GM23248 (cell line): ENCODE results near the gene PDK4. TPM values are rescaled to one million over a fixed set of nuclear protein-coding genes. Genes with fewer than 3 reads are reported as not detected.

Experiments
- DNase-seq: peaks from one replicate; pipeline ENCODE4 v3.0.0-alpha.2; 2015
- H2AFZ ChIP-seq: fragments of 200-600 bp; sonication (generic); 2 replicates; pipeline ENCODE4 v1.6.1; 2016; ENCODE audit warnings: antibody characterized with exemption
- H3F3A ChIP-seq: fragments of 200-600 bp; sonication (generic); 2 replicates; pipeline ENCODE4 v1.6.1; 2016; ENCODE audit warnings: mild to moderate bottlenecking, antibody characterized with exemption, mixed run types; ENCODE audit not compliant: insufficient read depth
- H3K27ac ChIP-seq: fragments of 200-600 bp; sonication (generic); 2 replicates; pipeline ENCODE4 v1.5.1; 2016; ENCODE audit warnings: mild to moderate bottlenecking
- H3K27me3 ChIP-seq: fragments of 200-600 bp; sonication (generic); replicated peaks from 2 replicates; pipeline ENCODE4 v1.6.1; 2016; ENCODE audit warnings: mild to moderate bottlenecking; ENCODE audit not compliant: insufficient read depth
- H3K36me3 ChIP-seq: fragments of 200-600 bp; sonication (generic); 2 replicates; pipeline ENCODE4 v1.6.1; 2016; ENCODE audit warnings: low read depth, mild to moderate bottlenecking
- H3K4me1 ChIP-seq: fragments of 200-600 bp; sonication (generic); 2 replicates; pipeline ENCODE4 v1.6.1; 2016; ENCODE audit warnings: mild to moderate bottlenecking; ENCODE audit not compliant: insufficient read depth
- H3K4me2 ChIP-seq: fragments of 200-600 bp; sonication (generic); one replicate; pipeline ENCODE4 v1.6.1; 2016; ENCODE audit warnings: mild to moderate bottlenecking; ENCODE audit not compliant: unreplicated experiment
- H3K4me3 ChIP-seq: fragments of 200-600 bp; sonication (generic); 2 replicates; pipeline ENCODE4 v1.5.1; 2016; ENCODE audit warnings: mild to moderate bottlenecking
- H3K79me2 ChIP-seq: fragments of 200-600 bp; sonication (generic); 2 replicates; pipeline ENCODE4 v1.6.1; 2016; ENCODE audit warnings: mild to moderate bottlenecking; ENCODE audit not compliant: insufficient read depth
- H3K9ac ChIP-seq: fragments of 200-600 bp; sonication (generic); 2 replicates; pipeline ENCODE4 v1.6.1; 2016; ENCODE audit warnings: mild to moderate bottlenecking
- H3K9me2 ChIP-seq: fragments of 200-600 bp; sonication (generic); 2 replicates; pipeline ENCODE4 v1.6.1; 2016; ENCODE audit warnings: mixed run types, mild to moderate bottlenecking, moderate library complexity; ENCODE audit not compliant: insufficient read depth
- H3K9me3 ChIP-seq: fragments of 200-600 bp; sonication (generic); one replicate; pipeline ENCODE4 v1.6.1; 2017; ENCODE audit warnings: low read depth
- H4K20me1 ChIP-seq: fragments of 200-600 bp; sonication (generic); 2 replicates; pipeline ENCODE4 v1.6.0; 2016; ENCODE audit not compliant: insufficient read depth
- EZH2 ChIP-seq: fragments of 200-600 bp; sonication (generic); IDR thresholded peaks from 2 replicates; pipeline ENCODE4 v1.6.1; 2018; ENCODE audit warnings: antibody characterized with exemption, mild to moderate bottlenecking; ENCODE audit not compliant: insufficient read depth, poor library complexity, severe bottlenecking
- EZH2phosphoT487 ChIP-seq: fragments of 200-600 bp; sonication (generic); IDR thresholded peaks from 2 replicates; pipeline ENCODE4 v1.6.1; 2018; ENCODE audit warnings: antibody characterized with exemption, moderate library complexity, mild to moderate bottlenecking, low read depth; ENCODE audit not compliant: insufficient read depth
- WGBS, 2 experiments: methylation state at CpG; one replicate each; pipeline ENCODE4 v1.1.6; 2015 to 2017; ENCODE audit warnings: low lambda C conversion rate in 2 of 2, low coverage in 1 of 2; ENCODE audit errors: missing lambda C conversion rate in 2 of 2; 5-methylcytosine and 5-hydroxymethylcytosine counted together
- in situ Hi-C: fragments of 300-500 bp; cut with MboI; formaldehyde crosslinking; loops from 2 replicates; pipeline ENCODE4 v1.15.0; 2020
- polyA plus RNA-seq: library from polyadenylated mRNA; unstranded; fragments of >200 nt; fragmentation: Nextera tagmentation; extraction: Ambion mirVana; gene quantifications from 2 replicates; pipeline ENCODE4 v1.2.1, GENCODE V29; 2016
- total RNA-seq: library from RNA; depleted of rRNA; stranded (reverse); fragments of >200 nt; shearing (Covaris generic); gene quantifications from 2 replicates; pipeline ENCODE4 v1.2.3, GENCODE V29; 2014

The PDK4 gene
- total and polyA plus RNA-seq, 2 experiments from 2014 or later, result 1.4 to 1.5 TPM

DNA sequence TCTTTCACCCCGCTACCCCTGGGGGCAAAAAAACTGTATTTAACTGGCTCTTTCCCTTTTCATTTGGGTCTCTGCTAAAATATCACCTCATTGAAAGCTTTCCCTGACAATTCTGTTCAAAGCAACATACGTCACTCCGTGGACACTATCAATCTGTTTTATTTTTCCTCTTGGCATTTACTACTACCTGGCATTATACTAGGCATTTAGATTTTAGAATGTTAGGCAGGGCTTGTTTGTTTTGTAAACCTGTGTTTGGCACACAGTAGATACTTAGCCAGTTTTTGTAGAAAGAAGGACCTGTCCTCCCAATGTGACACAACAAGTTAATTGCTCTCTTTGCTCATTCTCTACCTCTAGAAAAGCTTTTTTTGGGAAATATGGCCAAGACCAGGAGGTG, 26.5 kb upstream of the PDK4 start:
- no peak for TF ChIP-seq EZH2phosphoT487
- no peak for TF ChIP-seq EZH2
- Histone ChIP-seq H3K9ac (no peak overlapping the region), H3K9me2 (no peaks in the 10 kb centered on the region; the same call in 1 of the 2 replicates), H3K36me3 (no peaks in the 10 kb centered on the region), H3F3A (no peaks in the 10 kb centered on the region), H3K9me3 (no peaks in the 10 kb centered on the region), H3K4me2 (no peak overlapping the region), H3K4me1 (no peaks in the 10 kb centered on the region), H3K27ac (no peak overlapping the region), H2AFZ (no peak overlapping the region), H4K20me1 (no peaks in the 10 kb centered on the region), H3K79me2 (no peaks in the 10 kb centered on the region), H3K27me3 (no peaks in the 10 kb centered on the region), H3K4me3 (no peak overlapping the region)
- DNase-seq, result no peak
- WGBS, 2 experiments, result 73 to 74% methylated on average over 3 of the region's 3 CpGs
- in situ Hi-C loops, result no loop called here

DNA sequence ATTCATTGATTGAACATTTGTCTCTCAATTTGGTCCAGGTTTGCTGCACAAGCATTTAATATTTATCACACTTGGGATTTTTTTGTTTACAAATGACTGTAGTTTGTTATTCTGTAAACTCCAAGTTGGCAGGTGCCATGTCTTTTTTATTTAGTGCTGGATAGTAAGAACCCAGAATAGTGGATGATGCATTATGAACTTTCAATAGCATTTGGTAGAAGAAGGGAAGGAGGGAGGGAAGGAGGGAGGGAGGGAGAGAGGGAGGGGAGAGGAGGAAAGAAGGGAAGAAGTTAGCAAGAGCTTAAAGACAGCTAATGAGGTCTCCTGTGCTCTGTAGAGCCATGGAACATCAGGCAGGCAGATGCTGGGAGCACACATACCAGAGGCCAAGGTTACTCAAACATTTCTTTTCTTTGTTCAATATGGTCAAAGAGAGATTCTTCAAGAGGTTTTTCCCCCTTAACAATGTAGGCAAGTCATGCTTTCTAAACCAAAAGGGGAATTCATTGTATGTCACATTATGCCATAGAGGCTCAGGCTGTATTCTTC, 25.8 kb upstream of the PDK4 start:
- Histone ChIP-seq H3K27ac (no peak overlapping the region), H3K4me2 (no peak overlapping the region), H3K36me3 (no peaks in the 10 kb centered on the region), H4K20me1 (no peaks in the 10 kb centered on the region), H3K9me2 (no peaks in the 10 kb centered on the region; the same call in 1 of the 2 replicates), H3K27me3 (no peaks in the 10 kb centered on the region), H3K4me1 (no peaks in the 10 kb centered on the region), H3K79me2 (no peaks in the 10 kb centered on the region), H2AFZ (no peak overlapping the region), H3F3A (no peaks in the 10 kb centered on the region), H3K4me3 (no peak overlapping the region), H3K9ac (no peak overlapping the region), H3K9me3 (no peaks in the 10 kb centered on the region)
- no peak for TF ChIP-seq EZH2phosphoT487
- TF ChIP-seq EZH2, result no peak
- DNase-seq, result no peak
- in situ Hi-C loops, result no loop called here

DNA sequence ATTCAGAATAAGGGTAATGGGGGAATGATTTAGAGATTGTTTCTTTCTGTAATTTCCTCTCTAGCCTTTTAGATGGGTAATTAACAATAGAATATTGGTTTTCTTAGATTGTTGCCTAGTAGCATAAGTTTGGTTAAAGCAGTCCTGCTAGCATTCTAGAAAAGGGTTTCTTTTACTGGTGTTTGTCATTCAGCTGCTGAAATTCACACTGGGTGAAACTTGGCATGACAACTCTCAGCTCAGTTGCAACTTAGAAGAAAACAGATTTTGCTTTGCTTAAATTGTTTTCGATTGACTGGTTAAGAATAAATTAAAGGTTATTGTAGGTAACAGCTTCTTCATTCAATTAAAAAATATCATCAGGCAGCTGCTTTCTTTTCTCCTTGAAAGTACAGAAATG, 25.1 kb upstream of the PDK4 start:
- H2AFZ ChIP-seq, result no peak overlapping the region
- 6 to 9% methylated on average over 1 of the region's 1 CpG for WGBS, 2 experiments
- H3K27me3 ChIP-seq, result no peaks in the 10 kb centered on the region
- TF ChIP-seq EZH2 (no peak), EZH2phosphoT487 (no peak)
- no peak overlapping the region for H3K9ac ChIP-seq
- H3K79me2 ChIP-seq, result no peaks in the 10 kb centered on the region
- no peak overlapping the region for H3K4me3 ChIP-seq
- H3K4me2 ChIP-seq, result no peak overlapping the region
- no peaks in the 10 kb centered on the region for H4K20me1 ChIP-seq
- no peak for DNase-seq
- no peaks in the 10 kb centered on the region for H3K36me3 ChIP-seq
- H3K27ac ChIP-seq, result no peak overlapping the region
- no peaks in the 10 kb centered on the region for H3K4me1 ChIP-seq
- no peaks in the 10 kb centered on the region; the same call in 1 of the 2 replicates for H3K9me2 ChIP-seq
- in situ Hi-C loops, result no loop called here
- H3K9me3 ChIP-seq, result no peaks in the 10 kb centered on the region
- H3F3A ChIP-seq, result no peaks in the 10 kb centered on the region

DNA sequence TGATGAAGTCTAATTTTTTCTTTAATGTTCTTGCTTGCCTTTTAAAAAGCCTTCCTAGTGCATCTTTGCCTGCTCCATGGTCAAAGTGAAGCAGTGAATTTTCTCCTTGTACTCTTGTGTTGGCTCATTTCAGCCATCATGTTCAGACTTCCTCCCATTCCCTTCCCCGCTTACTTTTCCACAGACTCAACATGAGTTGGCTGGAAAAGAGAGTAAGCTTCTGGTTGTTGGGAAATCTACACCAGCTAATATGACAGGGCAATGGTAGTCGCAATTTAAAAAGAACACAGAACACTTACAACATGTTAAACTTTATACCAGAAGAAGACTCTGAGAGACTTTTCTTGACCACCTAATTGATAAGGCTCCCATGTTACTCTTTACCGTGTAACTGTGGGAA, 24.3 kb upstream of the PDK4 start:
- TF ChIP-seq EZH2 (no peak), EZH2phosphoT487 (no peak)
- H3F3A ChIP-seq, result no peaks in the 10 kb centered on the region
- no peaks in the 10 kb centered on the region for H4K20me1 ChIP-seq
- no peaks in the 10 kb centered on the region for H3K9me3 ChIP-seq
- no peaks in the 10 kb centered on the region for H3K27me3 ChIP-seq
- no peaks in the 10 kb centered on the region; the same call in 1 of the 2 replicates for H3K9me2 ChIP-seq
- H3K79me2 ChIP-seq, result no peaks in the 10 kb centered on the region
- WGBS, 2 experiments, result 98% methylated on average over 3 of the region's 3 CpGs
- no peak overlapping the region for H3K4me2 ChIP-seq
- no peak overlapping the region for H3K4me3 ChIP-seq
- H3K27ac ChIP-seq, result no peak overlapping the region
- H3K4me1 ChIP-seq, result no peaks in the 10 kb centered on the region
- in situ Hi-C loops, result no loop called here
- no peak overlapping the region for H2AFZ ChIP-seq
- H3K9ac ChIP-seq, result no peak overlapping the region
- DNase-seq, result no peak
- no peaks in the 10 kb centered on the region for H3K36me3 ChIP-seq

DNA sequence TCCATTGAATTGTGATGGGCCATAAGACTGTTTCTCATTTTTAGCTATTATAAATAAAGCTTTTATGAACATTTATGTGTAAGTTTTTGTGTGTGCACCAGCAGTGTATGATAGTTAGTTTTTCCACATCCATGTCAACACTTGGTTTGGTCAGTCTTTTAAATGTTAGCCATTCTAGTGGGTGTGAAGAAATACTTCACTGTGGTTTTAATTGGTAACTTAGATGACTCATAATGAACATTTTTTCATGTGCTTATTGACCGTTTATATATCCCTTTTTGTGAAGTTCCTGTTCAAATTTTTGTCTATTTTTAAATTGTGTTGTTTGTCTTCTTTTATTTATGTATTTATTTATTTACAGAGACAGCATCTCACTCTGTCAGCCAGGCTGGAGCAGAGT, 23.6 kb upstream of the PDK4 start:
- no peaks in the 10 kb centered on the region for H3K27me3 ChIP-seq
- no peaks in the 10 kb centered on the region for H3K9me3 ChIP-seq
- TF ChIP-seq EZH2, result no peak
- no peak for TF ChIP-seq EZH2phosphoT487
- 76 to 81% methylated on average over 1 of the region's 1 CpG for WGBS, 2 experiments
- H3K4me1 ChIP-seq, result no peaks in the 10 kb centered on the region
- no peak for DNase-seq
- H3K4me2 ChIP-seq, result no peak overlapping the region
- H3K36me3 ChIP-seq, result no peaks in the 10 kb centered on the region
- H3K4me3 ChIP-seq, result no peak overlapping the region
- no peaks in the 10 kb centered on the region for H3K79me2 ChIP-seq
- H3K27ac ChIP-seq, result no peak overlapping the region
- H4K20me1 ChIP-seq, result no peaks in the 10 kb centered on the region
- no peak overlapping the region for H3K9ac ChIP-seq
- no peak overlapping the region for H2AFZ ChIP-seq
- in situ Hi-C loops, result no loop called here
- H3F3A ChIP-seq, result no peaks in the 10 kb centered on the region
- no peaks in the 10 kb centered on the region for H3K9me2 ChIP-seq
